PC-3 (cell line): Measurements from ENCODE around the gene CLEC2L.

Source experiments
- CTCF ChIP-seq: fragments of 300-600 bp; sonication (generic); conservative IDR thresholded peaks from 2 replicates; pipeline ENCODE4 v1.5.1; 2017; ENCODE audit warnings: antibody characterized with exemption, low read depth, mild to moderate bottlenecking, low read length
- EZH2 ChIP-seq: fragments of 300-600 bp; sonication (generic); IDR thresholded peaks from one replicate; pipeline ENCODE4 v1.6.1; 2017; ENCODE audit warnings: antibody characterized with exemption, mild to moderate bottlenecking, low read length; ENCODE audit not compliant: unreplicated experiment
- EZH2phosphoT487 ChIP-seq: fragments of 300-600 bp; sonication (generic); IDR thresholded peaks from 2 replicates; pipeline ENCODE4 v1.6.1; 2018; ENCODE audit warnings: mild to moderate bottlenecking, antibody characterized with exemption, low read length, borderline replicate concordance

GRCh38 chr7:139532636-139533155 is 9.2 kb downstream of the CLEC2L start:
- TF ChIP-seq CTCF (no peak), EZH2phosphoT487 (no peak), EZH2 (no peak)
